ENCODE results near the gene TFEB. TPM values are rescaled to one million over a fixed set of nuclear protein-coding genes. Genes with fewer than 3 reads are reported as not detected.

The TFEB gene
- total and polyA plus RNA-seq, 10 of the 15 experiments (the other 5 are each of a cell fraction or from before 2014, with no cell fraction given) = 0.84 to 108 (median 60.8) TPM

- TF ChIP-seq ZNF592 (IDR thresholded peaks at IDR 0.05) (no peak), ZBTB4 (CRISPR knock-in tag; IDR thresholded peaks at IDR 0.05) (no peak), IKZF1 (conservative IDR thresholded peaks at IDR 0.05) (peak; percentile 90), TCF3 (IDR thresholded peaks at IDR 0.05; ENCODE audit: borderline replicate concordance, insufficient read depth, low read depth, low read length) (peak; percentile 64; the same call in 1 of the 2 replicates), KLF5 (IDR thresholded peaks at IDR 0.05; ENCODE audit: partially characterized antibody) (no peak), YY1 (IDR thresholded peaks at IDR 0.05; ENCODE audit: low read depth, low read length) (peak; percentile 5; the same call in 1 of the 2 replicates), RB1 (IDR thresholded peaks at IDR 0.05; ENCODE audit: borderline replicate concordance) (no peak), MTA2 (IDR thresholded peaks at IDR 0.05; ENCODE audit: low read depth) (peak; percentile 66), CTCF (IDR thresholded peaks at IDR 0.05 in 2 of 3, conservative IDR thresholded peaks at IDR 0.05 in 1 of 3; ENCODE audit: control insufficient read depth in 2 of 3, extremely low read depth in 1 of 3, insufficient read depth in 1 of 3, low read depth in 3 of 3, low read length in 3 of 3) (0 out of 6 replicates have a peak, but pooled peaks of 1 of the 3 experiments have one; percentile 1), IRF4 (IDR thresholded peaks at IDR 0.05; ENCODE audit: low read depth, low read length) (peak; percentile 94), NKRF (conservative IDR thresholded peaks at IDR 0.05) (0 out of 2 replicates have a peak, but pooled peaks have one; percentile 41)
Measured at GRCh38 chr6:41713650-41714291, 21.6 kb downstream of the TFEB start (continued).

Measured in GM12878 (cell line).